ENCODE results near the gene SOWAHB.

DNA sequence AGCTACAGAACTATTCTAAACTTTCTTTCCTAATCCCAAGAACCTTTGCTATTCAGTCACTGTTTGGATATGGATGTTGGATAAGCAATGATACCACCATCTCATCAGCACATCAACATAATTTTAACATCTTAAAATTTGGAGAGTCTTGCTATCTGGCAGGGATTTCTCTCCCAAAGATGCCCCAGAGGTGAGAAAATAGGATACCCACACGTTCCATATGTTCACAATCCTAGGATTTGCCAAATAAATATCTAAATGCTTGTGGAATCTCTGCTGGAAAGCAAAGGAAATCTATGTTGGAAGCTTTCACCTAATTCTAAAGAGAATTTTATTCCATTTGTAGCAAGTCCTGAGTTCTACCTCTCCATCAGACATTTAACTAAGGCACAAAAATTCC, 24.4 kb downstream of the SOWAHB start:
- TF ChIP-seq EZH2 (IDR thresholded peaks at IDR 0.05) (no peak), POLR2AphosphoS5 (IDR thresholded peaks at IDR 0.05; ENCODE audit: borderline replicate concordance, low read depth, low read length) (no peak)
